ENCODE measurements around the gene BCAP31. TPM values are rescaled to one million over a fixed set of nuclear protein-coding genes. Genes with fewer than 3 reads are reported as not detected.

BCAP31 gene
- total RNA-seq, 4 donors from 2014 or later = 99.2 to 180 (median 142) TPM

DNA sequence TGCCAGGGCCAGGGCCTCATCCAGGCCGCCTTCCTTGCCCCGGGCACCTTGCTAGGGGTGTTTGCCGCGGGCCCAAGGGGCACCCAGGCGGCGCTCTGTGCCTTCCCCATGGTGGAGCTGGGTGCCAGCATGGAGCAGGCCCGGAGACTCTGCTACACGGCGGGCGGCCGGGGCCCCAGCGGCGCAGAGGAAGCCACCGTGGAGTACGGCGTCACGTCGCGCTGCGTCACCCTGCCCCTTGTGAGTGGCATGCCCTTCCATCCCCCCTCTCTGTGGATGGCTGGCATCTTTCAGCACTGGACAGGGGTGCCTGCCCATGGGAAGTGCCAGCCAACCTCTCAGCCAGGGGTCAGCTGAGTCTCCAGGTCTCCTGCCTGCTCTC lies 43.5 kb upstream of the BCAP31 start:
- Histone ChIP-seq H3K27me3 (no peaks in the 10 kb centered on the region), H3K27ac (no peak overlapping the region), H3K9me3 (no peaks in the 10 kb centered on the region), H3K4me1 (peaks cover 0 to 34% (median 20%) of the 10 kb centered on the region in 3 donors), H3K4me3 (no peak overlapping the region), H3K36me3 (peaks cover 0 to 5% (median 0%) of the 10 kb centered on the region in 3 donors)
- DNase-seq = no peak
- intact Hi-C loops (cut with DNase I) = loop anchor here (5.0 kb wide), 1 partner anchor 180 kb away; no protein-coding TSS in a partner anchor
- WGBS, 2 donors = no CpG with 5 or more reads among the region's 20 CpGs
- no peak for TF ChIP-seq POLR2A (IDR thresholded peaks at IDR 0.05)

GRCh38 chrX:153766871-153767673 lies 42.9 kb upstream of the BCAP31 start:
- intact Hi-C loops (cut with DNase I) = loop anchor here (5.0 kb wide), 1 partner anchor 180 kb away; no protein-coding TSS in a partner anchor
- H3K4me3 ChIP-seq = no peak overlapping the region
- WGBS, 2 donors = 80 to 90% methylated on average over 5 to 20 of the region's 56 CpGs
- peaks cover 0 to 34% (median 20%) of the 10 kb centered on the region in 3 donors for H3K4me1 ChIP-seq
- no peaks in the 10 kb centered on the region for H3K9me3 ChIP-seq
- no peaks in the 10 kb centered on the region for H3K27me3 ChIP-seq
- DNase-seq = no peak
- no peak overlapping the region for H3K27ac ChIP-seq
- H3K36me3 ChIP-seq = peaks cover 0 to 5% (median 0%) of the 10 kb centered on the region in 3 donors
- TF ChIP-seq POLR2A (IDR thresholded peaks at IDR 0.05) (no peak), CTCF (IDR thresholded peaks at IDR 0.05) (no peak)

GRCh38 chrX:153766098-153766817 lies 42.1 kb upstream of the BCAP31 start:
- DNase-seq = no peak
- WGBS, 2 donors = 12 to 54% methylated on average over 17 to 18 of the region's 21 CpGs

DNA sequence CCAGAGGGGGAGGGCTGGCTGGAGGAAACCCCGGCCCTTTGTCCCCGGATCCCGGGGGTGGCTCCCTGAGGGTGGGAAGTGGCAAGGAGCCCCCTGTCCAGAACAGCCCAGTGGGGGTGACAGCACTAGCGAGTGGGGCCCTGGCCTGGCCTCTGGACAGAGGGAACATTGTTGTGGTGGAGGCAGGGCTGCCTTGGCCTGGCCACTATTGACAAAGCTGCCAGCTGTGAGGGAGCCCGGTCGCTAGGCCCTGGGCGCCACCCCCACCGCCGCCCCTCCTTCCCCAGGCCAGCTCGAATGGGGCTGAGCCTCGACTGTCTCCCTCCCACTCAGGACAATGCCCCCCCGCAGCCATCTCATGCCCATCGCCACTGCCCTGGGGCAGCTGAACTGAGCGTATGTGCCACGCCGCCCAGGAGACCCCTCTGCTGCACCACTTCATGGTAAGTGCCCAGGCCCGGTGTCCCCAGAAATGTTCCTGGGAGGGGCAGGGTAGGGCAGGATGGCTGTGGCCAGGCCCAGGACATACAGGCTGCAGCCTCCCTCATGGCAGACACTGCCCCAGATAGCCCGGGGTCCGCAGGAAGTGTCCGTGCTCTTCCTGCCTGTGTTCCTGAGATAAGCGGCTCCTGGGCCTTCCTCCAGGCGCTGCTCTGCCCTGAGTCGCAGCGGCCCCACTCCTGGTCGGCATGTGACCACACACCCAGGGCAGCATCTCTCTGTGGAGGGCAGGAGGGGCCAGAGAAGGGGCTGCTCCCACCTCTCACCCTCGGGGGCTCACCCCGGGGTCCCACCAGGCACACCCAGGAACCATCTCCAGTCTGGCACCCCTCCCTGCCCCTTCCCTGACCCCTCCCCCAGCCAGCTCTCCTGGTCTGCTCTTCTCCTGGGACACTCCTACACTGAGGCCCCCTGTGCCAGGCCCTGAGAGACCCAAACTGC lies 41.2 kb upstream of the BCAP31 start:
- Histone ChIP-seq H3K27ac (peak overlapping the region; percentile 30 to 60 (median 47)), H3K4me3 (peak overlapping the region in 3 of 4 donors; percentile 5 to 60 (median 37)), H3K9me3 (no peaks in the 10 kb centered on the region), H3K27me3 (no peaks in the 10 kb centered on the region), H3K36me3 (no peaks in the 10 kb centered on the region), H3K4me1 (peaks cover 0 to 34% (median 20%) of the 10 kb centered on the region in 3 donors)
- TF ChIP-seq POLR2A (IDR thresholded peaks at IDR 0.05) = no peak
- no peak for TF ChIP-seq CTCF (IDR thresholded peaks at IDR 0.05)
- no peak for DNase-seq
- WGBS, 2 donors = 40 to 55% methylated on average over 1 to 2 of the region's 27 CpGs
- intact Hi-C loops (cut with DNase I) = loop anchor here (5.0 kb wide), 1 partner anchor 182 kb away; no protein-coding TSS in a partner anchor

More at GRCh38 chrX:153766098-153766817, 42.1 kb upstream of the BCAP31 start:
- TF ChIP-seq POLR2A (IDR thresholded peaks at IDR 0.05) = no peak
- no peak for TF ChIP-seq CTCF (IDR thresholded peaks at IDR 0.05)
- Histone ChIP-seq H3K27me3 (no peaks in the 10 kb centered on the region), H3K27ac (peak overlapping the region; percentile 30 to 60 (median 47)), H3K4me3 (peak overlapping the region in 3 of 4 donors; percentile 5 to 60 (median 9)), H3K36me3 (no peaks in the 10 kb centered on the region), H3K4me1 (peaks cover 0 to 34% (median 20%) of the 10 kb centered on the region in 3 donors), H3K9me3 (no peaks in the 10 kb centered on the region)
- intact Hi-C loops (cut with DNase I) = loop anchor here (5.0 kb wide), 1 partner anchor 181 kb away; no protein-coding TSS in a partner anchor

GRCh38 chrX:153764786-153765137 lies 40.6 kb upstream of the BCAP31 start:
- H3K4me1 ChIP-seq = peaks cover 0 to 34% (median 20%) of the 10 kb centered on the region in 3 donors
- peak overlapping the region in 3 of 4 donors; percentile 26 to 60 (median 37) for H3K4me3 ChIP-seq
- DNase-seq = no peak
- no CpG with 5 or more reads among the region's 7 CpGs for WGBS, 2 donors
- no peaks in the 10 kb centered on the region for H3K27me3 ChIP-seq
- no peaks in the 10 kb centered on the region for H3K36me3 ChIP-seq
- peak overlapping the region; percentile 39 to 60 (median 48) for H3K27ac ChIP-seq
- no peaks in the 10 kb centered on the region for H3K9me3 ChIP-seq
- intact Hi-C loops (cut with DNase I) = loop anchor here (5.0 kb wide), 1 partner anchor 183 kb away; no protein-coding TSS in a partner anchor
- no peak for TF ChIP-seq POLR2A (IDR thresholded peaks at IDR 0.05)
- TF ChIP-seq CTCF (IDR thresholded peaks at IDR 0.05) = no peak
